Brain microvascular endothelial cell (primary cell): ENCODE measurements around the gene NRXN3.

Source experiments
- DNase-seq: peaks from one replicate; pipeline ENCODE4 v3.0.0-alpha.2; 2020
- H3K27ac ChIP-seq: fragments of 250-450 bp; sonication (Bioruptor Pico); 2 replicates; pipeline ENCODE4 v1.5.1; 2020; ENCODE audit warnings: mild to moderate bottlenecking, moderate library complexity
- H3K27me3 ChIP-seq: fragments of 250-450 bp; sonication (Bioruptor Pico); replicated peaks from 2 replicates; pipeline ENCODE4 v1.5.1; 2020; ENCODE audit warnings: mild to moderate bottlenecking
- H3K36me3 ChIP-seq: fragments of 250-450 bp; sonication (Bioruptor Pico); replicated peaks from 2 replicates; pipeline ENCODE4 v1.5.1; 2020; ENCODE audit warnings: mild to moderate bottlenecking
- H3K4me3 ChIP-seq: 2 replicates; pipeline ENCODE4 v1.5.1; 2011; ENCODE audit warnings: low read depth, mild to moderate bottlenecking, control low read depth, low read length, moderate library complexity
- CTCF ChIP-seq: IDR thresholded peaks from 2 replicates; pipeline ENCODE4 v1.5.1; 2011; ENCODE audit warnings: low read depth, mild to moderate bottlenecking, moderate library complexity, low read length, control low read depth, inconsistent platforms; ENCODE audit errors: missing control alignments
- in situ Hi-C: cut with HindIII; loops from 2 replicates; pipeline ENCODE4 v1.10.0; 2017; ENCODE audit warnings: low sequenced_read_pairs, low pct_ligation_motif_present

NRXN3 gene

DNA sequence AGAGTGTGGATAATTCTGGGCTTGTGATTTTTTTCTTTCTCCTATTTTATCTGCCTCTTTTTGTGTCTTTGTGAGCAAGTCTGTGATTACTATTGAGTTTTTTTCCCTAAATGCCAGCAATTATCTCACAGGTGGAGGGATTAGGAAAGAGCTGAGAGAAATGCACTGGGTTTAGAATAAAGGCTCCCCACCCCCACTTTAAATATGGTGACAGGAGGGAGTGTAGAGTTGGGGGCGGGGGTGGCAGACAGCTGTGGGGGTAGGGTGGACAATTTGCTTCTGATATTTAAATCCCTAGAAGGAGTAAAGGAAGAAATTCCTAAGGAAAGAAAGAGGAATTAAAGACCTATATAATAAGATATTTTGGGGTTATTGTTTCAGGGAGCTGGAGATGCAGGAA lies 145.9 kb downstream of the NRXN3 start:
- no peak for TF ChIP-seq CTCF
- in situ Hi-C loops, result no loop called here
- no peaks in the 10 kb centered on the region for H3K36me3 ChIP-seq

GRCh38 chr14:78316786-78317185 lies 146.6 kb downstream of the NRXN3 start:
- H3K27ac ChIP-seq, result no peak overlapping the region
- TF ChIP-seq CTCF, result no peak

More for the DNA sequence above, 145.9 kb downstream of the NRXN3 start:
- no peak overlapping the region for H3K4me3 ChIP-seq
- DNase-seq, result no peak
- H3K27ac ChIP-seq, result no peak overlapping the region
- H3K27me3 ChIP-seq, result no peaks in the 10 kb centered on the region

GRCh38 chr14:78319406-78319805 lies 149.2 kb downstream of the NRXN3 start:
- H3K27ac ChIP-seq, result no peak overlapping the region
- TF ChIP-seq CTCF, result no peak
- DNase-seq, result no peak
- H3K36me3 ChIP-seq, result no peaks in the 10 kb centered on the region
- H3K4me3 ChIP-seq, result no peak overlapping the region
- H3K27me3 ChIP-seq, result no peaks in the 10 kb centered on the region
- in situ Hi-C loops, result no loop called here

More at GRCh38 chr14:78316786-78317185, 146.6 kb downstream of the NRXN3 start:
- Histone ChIP-seq H3K4me3 (no peak overlapping the region), H3K36me3 (no peaks in the 10 kb centered on the region), H3K27me3 (no peaks in the 10 kb centered on the region)
- in situ Hi-C loops, result no loop called here
- DNase-seq, result no peak

GRCh38 chr14:78319887-78320635 lies 149.9 kb downstream of the NRXN3 start:
- no peaks in the 10 kb centered on the region for H3K36me3 ChIP-seq
- no peak for DNase-seq
- no peak for TF ChIP-seq CTCF
- no peaks in the 10 kb centered on the region for H3K27me3 ChIP-seq
- H3K27ac ChIP-seq, result no peak overlapping the region
- no peak overlapping the region for H3K4me3 ChIP-seq
- in situ Hi-C loops, result no loop called here

DNA sequence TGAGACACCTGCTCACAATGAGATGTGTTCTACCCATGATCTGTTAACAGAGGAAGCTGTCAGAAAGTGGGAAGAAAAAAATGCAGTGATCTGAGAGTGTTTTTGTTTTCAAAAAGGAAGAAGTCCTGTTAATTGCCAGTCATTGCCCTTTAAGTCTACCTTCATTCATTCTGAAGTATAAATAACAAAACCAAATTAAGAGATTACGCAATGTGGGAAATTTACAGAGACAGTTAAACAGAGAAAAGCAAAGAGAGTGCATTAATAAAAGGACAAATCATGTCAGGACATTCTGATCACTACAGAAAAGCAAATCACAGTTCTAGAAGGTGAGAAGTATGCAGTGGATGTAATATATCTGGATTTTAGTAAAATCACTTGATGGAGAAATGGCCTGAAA lies 154.2 kb downstream of the NRXN3 start:
- Histone ChIP-seq H3K27ac (no peak overlapping the region), H3K4me3 (no peak overlapping the region), H3K36me3 (no peaks in the 10 kb centered on the region), H3K27me3 (no peaks in the 10 kb centered on the region)
- TF ChIP-seq CTCF, result no peak
- no peak for DNase-seq
- in situ Hi-C loops, result no loop called here

GRCh38 chr14:78325911-78326310 lies 155.7 kb downstream of the NRXN3 start:
- Histone ChIP-seq H3K4me3 (no peak overlapping the region), H3K27ac (no peak overlapping the region), H3K36me3 (no peaks in the 10 kb centered on the region), H3K27me3 (no peaks in the 10 kb centered on the region)
- TF ChIP-seq CTCF, result no peak
- in situ Hi-C loops, result no loop called here
- DNase-seq, result no peak
